GM13977 (cell line): ENCODE data around the gene OR2J1.
"Not testable (repeated sequence)": the region's sequence is repeated elsewhere in the genome, so short reads cannot be mapped to it uniquely, and the experiment has no call there.

Source experiments
- DNase-seq: peaks from one replicate; pipeline ENCODE4 v3.0.0; 2012; ENCODE audit warnings: low spot score
- in situ Hi-C: fragments of 300-500 bp; cut with MboI; formaldehyde crosslinking; loops from one replicate; pipeline ENCODE4 v1.12.0; 2022; ENCODE audit warnings: low sequenced_read_pairs, low pct_unique_long_range_greater_than_20kb, mixed read lengths, inconsistent platforms; ENCODE audit not compliant: unreplicated experiment
- TF ChIP-seq, protein P1 (sequence below): IDR thresholded peaks from 2 replicates; pipeline ENCODE4 v1.5.1; 2012; ENCODE audit warnings: mild to moderate bottlenecking, control low read depth; ENCODE audit not compliant: insufficient read depth; ENCODE audit errors: extremely low read depth, missing control alignments

The OR2J1 gene

DNA sequence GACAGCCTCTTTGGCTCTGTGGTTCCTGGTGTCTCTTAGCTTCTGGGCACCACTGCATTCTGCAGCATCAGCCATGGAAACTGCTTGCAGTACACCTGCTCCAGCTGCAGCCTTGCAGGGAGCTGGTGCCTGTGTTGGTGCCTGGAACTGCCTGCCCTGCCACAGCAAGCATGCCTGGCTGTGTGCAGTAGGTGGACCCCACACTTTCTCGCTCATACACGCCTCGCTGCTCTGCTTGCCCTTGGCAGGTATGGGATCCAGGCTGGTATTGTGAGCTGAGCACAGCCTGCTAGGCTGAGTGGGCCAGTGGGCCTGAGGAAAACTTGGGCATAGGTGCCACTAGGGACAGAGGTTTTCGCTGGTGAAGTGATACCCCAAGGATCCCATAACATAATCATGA is 31.4 kb downstream of the OR2J1 start:
- DNase-seq: no peak
- in situ Hi-C loops: no loop called here
- TF ChIP-seq, protein P1, sequence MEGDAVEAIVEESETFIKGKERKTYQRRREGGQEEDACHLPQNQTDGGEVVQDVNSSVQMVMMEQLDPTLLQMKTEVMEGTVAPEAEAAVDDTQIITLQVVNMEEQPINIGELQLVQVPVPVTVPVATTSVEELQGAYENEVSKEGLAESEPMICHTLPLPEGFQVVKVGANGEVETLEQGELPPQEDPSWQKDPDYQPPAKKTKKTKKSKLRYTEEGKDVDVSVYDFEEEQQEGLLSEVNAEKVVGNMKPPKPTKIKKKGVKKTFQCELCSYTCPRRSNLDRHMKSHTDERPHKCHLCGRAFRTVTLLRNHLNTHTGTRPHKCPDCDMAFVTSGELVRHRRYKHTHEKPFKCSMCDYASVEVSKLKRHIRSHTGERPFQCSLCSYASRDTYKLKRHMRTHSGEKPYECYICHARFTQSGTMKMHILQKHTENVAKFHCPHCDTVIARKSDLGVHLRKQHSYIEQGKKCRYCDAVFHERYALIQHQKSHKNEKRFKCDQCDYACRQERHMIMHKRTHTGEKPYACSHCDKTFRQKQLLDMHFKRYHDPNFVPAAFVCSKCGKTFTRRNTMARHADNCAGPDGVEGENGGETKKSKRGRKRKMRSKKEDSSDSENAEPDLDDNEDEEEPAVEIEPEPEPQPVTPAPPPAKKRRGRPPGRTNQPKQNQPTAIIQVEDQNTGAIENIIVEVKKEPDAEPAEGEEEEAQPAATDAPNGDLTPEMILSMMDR: no peak

DNA sequence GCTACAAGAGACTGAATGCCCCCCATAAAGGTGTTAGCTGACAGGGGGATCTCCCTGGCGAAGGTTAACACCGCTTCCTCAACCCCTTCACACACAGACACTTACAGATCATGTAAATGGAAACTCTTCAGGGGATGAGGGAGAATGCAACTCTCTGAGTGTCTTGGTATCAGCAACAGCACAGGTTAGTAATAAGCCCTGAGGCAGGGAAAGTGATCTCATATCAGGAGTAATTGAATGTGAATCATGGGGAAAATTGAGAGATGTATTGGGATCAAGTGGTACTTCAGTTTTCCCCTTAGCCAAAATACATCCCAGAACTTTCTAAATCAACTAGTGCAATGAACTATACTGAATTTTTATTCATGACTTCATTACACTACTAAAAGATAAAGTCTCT is 32.4 kb downstream of the OR2J1 start:
- DNase-seq: no peak
- in situ Hi-C loops: no loop called here
- TF ChIP-seq, protein P1: no peak

DNA sequence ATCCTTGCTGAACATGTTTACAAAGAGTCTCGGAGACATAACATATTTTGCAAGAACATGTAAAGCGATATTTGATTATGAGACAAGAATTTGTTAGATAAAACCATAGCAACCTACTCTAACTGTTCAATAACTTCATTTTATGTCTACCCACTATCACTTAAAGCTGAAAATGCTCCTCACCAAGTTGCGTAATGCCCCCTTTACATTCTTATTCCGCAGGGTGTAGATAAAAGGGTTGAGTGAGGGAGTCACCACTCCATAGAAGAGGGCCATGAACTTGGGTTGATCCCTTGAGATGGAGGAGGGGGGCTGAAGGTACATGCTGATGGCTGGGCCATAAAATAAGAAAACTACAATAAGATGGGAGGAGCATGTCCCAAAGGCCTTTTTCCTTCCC is 38.4 kb downstream of the OR2J1 start:
- DNase-seq: no peak
- in situ Hi-C loops: no loop called here
- TF ChIP-seq, protein P1: no peak

DNA sequence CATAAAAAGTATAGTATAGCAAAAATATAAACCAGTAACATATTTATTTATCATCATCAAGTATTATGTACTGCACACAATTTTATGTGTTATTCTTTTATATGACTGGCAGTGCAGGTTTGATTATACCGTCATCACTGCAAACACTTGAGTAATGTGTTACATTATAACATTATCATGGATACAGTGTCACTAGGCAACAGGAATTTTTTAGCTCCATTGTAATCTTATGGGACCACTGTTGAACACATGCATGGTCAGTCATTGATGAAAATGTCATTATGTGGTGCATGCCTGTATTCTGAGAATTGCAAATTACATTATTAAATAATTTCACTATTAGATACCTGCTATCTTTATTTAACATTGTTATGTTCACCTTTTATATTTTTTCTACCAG is 42.3 kb downstream of the OR2J1 start:
- no peak for DNase-seq
- in situ Hi-C loops: no loop called here
- TF ChIP-seq, protein P1: no peak

DNA sequence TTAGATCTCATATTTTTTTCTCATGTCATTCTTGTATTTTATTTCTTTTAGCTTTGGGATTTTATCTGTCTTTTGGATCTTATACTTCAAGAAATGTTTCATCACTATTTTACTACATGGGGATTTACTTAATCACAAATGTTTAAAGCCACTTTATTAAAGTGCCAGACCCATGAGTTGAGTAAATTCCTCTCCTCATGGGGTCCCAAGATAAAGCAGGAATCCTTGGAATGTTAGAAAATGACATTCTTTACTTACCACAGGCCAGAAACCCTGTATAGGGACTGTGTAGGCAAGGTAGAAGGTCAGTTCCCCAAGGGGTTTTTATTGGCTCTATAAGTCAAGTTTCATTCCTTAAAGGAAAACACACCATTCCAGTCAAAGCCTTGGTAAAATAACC is 43.0 kb downstream of the OR2J1 start:
- TF ChIP-seq, protein P1: no peak
- in situ Hi-C loops: no loop called here
- no peak for DNase-seq

DNA sequence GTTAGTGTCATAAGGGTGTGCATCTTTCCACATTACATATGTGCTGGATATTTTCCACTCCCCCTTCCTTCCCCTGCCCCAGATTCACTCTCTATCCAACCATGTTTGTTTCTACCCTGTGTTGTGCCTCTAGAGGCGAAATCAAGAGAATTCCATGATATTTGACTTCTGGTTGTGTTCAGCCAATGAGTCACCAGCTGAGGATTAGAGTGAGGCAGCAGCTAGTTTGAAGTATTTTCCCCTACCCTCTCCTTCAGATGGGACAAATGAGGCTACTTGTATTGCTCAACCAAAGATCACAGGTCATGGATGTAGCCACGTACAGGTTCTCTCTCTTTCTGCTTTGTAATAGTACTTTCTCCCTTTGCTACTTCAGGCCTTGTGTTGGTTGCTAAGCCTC is 46.9 kb downstream of the OR2J1 start:
- DNase-seq: no peak
- TF ChIP-seq, protein P1: no peak
- in situ Hi-C loops: no loop called here

DNA sequence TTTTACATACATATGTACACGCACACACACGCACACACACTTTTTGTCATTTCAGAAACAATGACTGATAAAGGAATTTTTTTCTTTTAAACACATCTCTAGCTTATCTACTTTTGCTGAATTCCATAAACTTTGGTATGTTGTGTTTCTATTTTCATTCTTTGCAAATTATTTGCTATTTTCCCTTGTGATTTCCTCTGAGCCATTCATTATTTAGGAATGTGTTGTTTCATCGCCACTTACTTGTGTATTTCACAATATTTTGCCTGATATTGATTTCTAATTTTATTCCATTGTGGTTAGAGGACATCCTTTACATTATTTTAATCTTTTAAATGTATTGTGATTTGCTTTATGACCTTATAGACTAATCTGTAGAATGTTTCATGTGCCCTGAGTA is 47.8 kb downstream of the OR2J1 start:
- TF ChIP-seq, protein P1: no peak
- in situ Hi-C loops: no loop called here
- DNase-seq: no peak

DNA sequence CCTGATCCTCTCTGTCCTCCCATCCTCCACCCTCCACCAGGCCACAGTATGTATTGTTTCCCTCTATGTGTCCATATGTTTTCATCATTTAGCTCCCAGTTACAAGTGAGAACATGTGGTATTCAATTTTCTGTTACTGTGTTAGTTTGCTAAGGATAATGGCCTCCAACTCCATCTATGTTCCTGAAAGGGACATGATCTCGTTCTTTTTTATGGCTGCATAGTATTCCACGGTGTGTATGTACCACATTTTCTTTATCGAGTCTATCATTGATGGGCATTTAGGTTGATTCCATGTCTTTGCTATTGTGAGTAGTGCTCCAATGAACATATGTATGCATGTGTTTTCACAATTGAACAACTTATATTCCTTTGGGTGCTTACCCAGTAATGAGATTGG is 50.2 kb downstream of the OR2J1 start:
- in situ Hi-C loops, DNase-seq: not testable (repeated sequence)
